ENCODE data around the gene CDYL2.

CDYL2 gene

DNA sequence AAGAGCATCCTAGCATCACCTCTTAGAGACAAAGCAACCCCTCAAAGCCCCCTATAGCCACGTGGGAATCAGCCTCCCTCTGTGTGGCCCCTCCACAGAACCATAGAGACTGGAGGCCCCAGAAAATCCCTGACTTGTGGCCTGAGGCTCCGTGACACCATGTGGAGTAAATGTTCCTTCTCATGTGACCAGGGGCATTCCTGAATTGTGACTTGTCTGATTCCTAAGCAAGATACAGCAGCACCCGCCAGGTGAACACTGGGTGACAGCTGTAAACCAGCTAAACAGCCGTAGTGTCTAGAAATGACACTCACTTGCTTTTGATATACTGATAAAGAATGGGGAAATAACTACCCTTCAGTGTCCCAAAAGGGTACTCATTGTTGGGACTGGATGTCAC, 184.6 kb downstream of the CDYL2 start:
- no peak for FAIRE-seq

DNA sequence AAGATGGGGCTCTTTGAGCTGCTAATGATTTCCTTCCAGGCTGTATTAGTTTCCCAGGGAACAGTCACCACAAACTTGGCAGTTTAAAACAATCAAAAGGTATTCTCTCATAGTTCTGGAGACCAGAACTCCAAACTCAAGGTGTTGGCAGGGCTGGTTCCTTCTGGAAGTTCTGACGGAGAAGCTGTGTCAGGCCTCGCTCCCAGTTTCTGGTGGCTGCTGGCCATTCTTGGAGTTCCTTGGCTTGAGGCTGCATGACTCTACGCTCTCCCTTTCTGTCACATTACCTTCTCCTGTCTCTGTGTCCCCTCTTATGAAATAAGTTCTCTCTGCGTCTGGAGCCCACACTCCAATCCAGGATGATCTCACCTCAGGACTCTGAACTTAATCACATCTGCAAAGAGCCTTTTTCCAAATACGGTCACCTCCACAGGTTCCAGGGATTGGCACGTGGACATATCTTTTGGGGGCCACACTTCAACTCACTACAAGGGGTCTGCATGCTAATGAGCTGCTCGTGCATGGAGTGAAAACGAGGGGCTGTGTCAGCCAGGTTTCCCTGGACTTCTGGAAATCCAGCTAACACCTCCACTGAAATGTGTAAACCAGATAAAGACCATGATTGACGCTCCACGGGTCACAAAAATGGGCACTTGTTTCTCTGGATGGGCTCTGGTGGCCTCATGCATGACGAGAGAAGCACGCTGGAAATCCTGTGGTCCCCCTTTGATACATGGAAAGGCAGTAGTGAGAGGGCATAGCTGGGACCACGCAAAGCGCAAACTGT, 185.3 kb downstream of the CDYL2 start:
- no peak for FAIRE-seq

GRCh38 chr16:80616362-80616761, 188.0 kb downstream of the CDYL2 start:
- FAIRE-seq: no peak

GRCh38 chr16:80615735-80616134, 188.7 kb downstream of the CDYL2 start:
- FAIRE-seq: no peak

GRCh38 chr16:80614908-80615671, 189.3 kb downstream of the CDYL2 start:
- no peak for FAIRE-seq

DNA sequence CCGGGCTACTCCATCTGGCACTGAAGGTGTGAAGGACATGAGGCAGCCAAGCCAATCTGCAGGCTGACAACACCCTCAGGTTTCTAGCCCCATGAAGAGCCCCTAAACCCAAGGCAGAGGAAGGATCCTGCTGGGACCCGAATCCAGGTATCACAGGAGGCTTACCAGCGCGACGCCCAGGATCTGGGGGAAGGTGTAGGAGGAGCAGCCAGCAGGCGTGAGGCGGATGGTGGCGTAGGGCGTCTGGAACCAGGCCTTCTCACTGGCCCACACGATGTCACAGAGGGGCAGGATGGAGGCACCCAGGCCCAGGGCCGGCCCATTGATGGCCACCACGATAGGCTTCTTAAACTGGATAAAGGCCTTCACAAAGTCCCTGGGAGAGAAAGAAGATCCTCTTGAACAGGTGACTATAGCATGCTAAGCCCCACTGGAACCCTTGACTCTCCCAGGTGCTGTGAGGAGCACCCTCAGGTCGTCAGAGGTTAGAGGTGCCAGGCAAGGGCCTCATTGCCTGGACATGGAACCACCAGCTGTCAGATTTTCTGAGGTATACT, 191.9 kb downstream of the CDYL2 start:
- no peak for FAIRE-seq

GRCh38 chr16:80611930-80612327, 192.5 kb downstream of the CDYL2 start:
- FAIRE-seq: no peak

- FAIRE-seq: no peak
These were observed 193.0 kb downstream of the CDYL2 start for GRCh38 chr16:80611171-80611929.

GRCh38 chr16:80610481-80611156, 193.8 kb downstream of the CDYL2 start:
- FAIRE-seq: no peak

DNA sequence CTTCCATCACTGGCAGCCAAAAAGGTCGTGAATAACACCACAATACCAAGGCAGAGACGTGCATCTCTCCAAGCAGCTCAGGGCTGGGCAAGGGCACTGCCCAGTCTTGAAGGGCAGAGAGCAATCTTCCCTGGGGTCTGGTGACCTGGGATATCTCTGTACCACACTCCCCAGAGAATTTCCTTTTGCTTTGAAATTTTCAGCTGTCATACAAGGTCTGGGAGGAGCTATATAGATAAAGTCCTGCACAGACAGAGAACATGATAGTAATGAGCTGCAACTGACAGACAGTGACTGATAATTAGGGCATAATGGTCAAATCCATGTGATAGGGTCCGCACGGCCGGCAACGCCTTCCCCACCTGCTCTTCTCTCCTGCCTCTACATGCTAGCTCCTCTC, 195.5 kb downstream of the CDYL2 start:
- no peak for FAIRE-seq

- no peak for FAIRE-seq
These were observed 197.2 kb downstream of the CDYL2 start for GRCh38 chr16:80607204-80607603.

DNA sequence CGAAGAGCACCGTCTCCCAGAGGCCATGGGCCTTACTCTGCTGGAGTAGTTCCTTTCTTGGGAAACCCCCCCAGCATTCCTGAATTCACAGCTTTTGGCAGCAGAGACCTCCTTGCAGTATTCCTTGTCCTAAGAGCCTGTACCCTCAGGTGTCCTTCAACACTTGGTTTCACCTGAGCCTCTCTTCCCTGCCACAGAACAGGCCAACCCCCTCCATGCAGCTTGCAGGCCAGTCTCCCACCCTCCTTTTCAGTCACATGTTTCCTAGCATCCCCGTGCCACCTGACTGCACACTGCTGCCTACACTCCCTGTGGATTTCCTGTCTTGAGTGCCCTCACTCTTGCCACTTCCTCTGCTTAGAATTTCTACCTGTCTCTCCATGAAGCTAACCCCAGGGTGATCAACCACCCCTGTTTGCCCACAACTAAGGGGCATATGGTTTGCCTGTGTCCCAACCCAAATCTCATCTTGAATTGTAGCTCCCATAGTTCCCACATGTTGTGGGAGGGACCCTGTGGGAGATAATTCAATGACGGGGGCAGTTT, 198.1 kb downstream of the CDYL2 start:
- FAIRE-seq: no peak

DNA sequence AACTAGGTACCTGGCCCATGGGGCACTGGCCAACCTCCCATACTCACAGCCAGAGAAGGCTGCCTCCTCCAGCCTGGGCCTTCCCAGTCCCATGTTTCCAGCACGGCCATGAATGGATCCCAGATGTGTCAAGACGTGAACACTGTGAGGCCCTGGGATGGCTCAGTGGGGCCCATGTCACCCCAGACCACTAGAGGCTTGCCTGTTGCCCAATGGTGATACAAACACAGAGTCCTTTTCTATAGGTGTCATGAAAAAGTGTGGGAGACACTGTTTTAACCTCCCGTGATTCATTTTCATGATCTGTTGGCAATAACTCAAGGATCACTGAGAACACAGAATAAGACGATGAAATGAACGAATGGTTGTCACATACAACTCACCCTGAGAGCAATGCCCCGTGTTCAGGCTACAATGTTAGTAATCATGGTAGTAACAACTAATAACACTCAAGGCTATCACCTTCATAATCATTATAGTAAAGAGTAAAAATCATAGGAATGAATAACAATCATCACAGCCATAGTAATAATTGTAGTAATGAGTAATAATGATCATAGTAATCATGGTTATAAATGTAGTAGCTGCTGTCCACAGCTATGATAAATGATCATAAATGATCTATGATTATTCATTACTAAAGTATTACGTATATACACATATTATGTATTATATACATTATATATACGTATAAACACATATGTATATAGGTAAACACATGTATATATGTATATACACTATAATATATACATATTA, 199.6 kb downstream of the CDYL2 start:
- FAIRE-seq: peak; percentile 50

- no peak for FAIRE-seq
These were observed 201.5 kb downstream of the CDYL2 start for GRCh38 chr16:80602894-80603293.

DNA sequence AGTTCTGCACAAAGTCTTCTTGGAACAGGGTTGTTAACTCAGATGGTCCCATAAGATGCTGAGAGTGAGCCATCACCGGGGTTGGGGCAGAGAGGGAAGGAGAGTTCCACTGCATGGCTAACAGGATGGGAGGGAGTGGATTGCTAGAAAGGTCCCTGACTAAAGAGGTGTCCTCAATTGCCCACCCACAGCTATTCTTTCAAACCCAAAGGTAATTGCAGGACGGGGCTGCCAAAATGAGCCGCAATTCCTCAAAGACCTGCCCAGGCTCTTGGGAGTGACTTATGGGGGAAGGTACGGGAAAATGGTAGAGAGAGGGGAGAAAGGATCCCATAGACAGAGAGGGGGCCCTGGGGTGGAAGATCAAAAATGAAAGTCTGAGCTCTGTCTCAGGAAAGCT, 203.2 kb downstream of the CDYL2 start:
- no peak for FAIRE-seq

DNA sequence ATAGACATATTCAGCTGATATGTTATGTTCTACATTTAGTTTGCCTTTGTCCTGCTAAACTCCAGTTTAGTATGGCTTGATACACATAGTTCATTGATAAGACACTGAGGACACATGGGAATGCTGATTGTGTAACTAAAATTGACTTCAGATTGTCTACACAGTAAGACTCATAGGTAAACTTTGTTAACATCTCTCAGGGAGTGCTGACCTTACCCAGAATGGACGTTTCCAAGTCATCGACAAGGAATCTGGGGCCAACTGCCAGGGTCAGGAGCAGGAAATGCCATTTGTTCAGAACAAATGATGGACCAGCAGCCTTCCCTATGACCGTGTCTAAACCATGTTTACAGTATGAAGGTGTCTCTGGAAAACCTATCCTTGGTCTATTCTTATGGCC, 204.9 kb downstream of the CDYL2 start:
- FAIRE-seq: no peak

DNA sequence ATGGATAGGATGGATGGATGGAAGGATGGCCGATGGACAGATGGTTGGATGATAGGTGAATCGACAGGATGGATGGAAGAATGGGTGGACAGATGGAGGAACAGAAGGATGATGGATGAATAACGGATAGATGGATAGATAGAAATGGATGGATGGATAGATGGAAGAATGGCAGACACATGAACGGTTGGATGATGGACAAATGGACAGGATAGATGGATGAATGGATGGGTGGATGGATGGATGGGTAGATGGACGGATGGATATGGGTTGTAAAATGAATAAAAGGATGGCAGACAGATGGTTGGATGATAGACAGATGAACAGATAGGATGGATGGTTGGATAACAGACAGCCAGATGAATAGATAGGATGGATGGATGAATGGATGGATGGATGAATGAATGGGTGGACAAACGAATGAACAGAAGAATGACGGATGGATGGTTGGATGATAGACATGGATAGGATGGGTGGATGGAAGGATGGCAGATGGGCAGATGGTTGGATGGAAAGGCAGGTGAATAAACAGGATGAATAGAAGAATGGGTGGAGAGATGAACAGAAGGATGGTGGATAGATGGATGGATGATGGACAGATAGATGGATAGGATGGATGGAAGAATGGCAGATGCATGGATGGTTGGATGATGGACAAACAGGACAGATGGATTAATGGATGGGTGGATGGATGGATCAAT, 207.7 kb downstream of the CDYL2 start:
- FAIRE-seq: no peak

DNA sequence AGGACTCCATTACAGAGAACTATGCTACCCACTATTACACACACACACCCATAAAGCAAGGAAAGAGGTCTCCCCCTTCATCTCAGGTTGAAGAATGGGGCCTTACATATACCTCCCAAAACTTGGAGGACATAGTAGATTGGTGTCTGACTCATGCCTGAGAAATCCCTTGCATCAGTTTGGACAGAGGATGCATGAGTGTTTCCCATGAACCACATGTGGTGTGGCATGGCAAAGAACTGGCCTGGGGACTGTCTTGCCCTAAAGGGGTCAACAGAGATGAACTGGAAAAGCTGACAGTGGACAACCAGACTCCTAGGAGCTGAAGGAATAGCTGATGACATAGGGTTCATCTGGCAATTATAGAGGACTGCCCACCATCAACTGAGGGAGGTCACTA, 209.6 kb downstream of the CDYL2 start:
- FAIRE-seq: no peak

DNA sequence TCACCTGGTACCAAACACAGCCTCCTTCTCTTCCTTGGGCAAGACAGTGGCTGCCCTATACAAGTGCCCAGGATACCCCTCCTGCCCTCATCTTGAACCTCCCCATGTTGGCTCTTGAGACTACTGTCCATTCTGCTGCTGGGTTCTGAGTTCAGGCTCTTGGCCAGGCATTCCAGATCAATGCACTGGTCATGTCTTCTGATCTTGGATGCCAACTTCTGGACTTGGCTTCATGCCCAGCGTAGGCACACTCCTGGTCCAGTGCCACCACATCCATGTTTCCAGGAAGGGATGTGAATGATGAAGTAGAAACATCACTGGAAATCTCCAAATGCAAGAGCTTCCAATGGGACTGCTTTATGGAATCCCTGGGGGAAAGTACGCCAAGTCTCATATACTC, 212.1 kb downstream of the CDYL2 start:
- no peak for FAIRE-seq

DNA sequence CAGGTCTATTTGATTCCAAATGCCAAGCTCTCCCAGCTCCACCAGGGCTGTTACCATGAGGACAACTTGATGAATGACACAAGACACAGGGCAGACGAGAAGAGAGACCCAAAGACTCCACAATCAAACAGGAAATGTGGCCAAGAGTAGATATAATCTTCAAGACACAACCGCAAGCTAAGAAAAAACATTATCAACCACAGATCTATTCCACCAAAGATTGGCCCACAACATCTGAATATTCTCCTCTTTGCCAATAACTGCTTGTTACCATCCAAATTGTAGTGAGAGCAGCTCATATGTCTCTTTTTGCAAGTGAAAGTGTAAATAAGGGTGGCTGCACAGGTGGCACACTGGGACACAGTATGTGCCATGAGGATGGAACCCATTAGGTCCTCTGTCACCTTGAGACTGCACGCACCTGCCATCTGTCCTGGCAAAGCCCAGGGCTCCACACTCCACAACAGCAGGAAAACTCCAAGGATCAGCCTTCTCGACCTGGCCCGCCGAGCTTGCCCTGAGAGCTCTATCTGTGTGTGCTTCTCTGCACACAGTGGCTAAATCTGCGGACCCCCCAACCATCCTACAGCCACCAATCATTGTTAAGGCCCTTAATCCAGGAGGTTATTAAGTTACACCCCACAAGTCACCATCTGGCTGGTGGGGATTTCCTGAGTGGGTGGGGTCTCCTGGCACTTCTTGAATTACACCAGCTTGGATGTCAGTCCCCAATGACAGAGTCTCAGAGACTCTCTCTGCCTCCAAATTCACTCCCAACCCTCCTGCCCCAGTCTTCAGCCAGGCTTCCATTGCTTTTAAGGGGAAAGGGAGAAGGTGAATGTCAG, 213.1 kb downstream of the CDYL2 start:
- FAIRE-seq: no peak

Measured in G401.6 (cell line).